ENCODE results near the gene TFPI. TPM values are rescaled to one million over a fixed set of nuclear protein-coding genes. Genes with fewer than 3 reads are reported as not detected.

Gene TFPI
- total and polyA plus RNA-seq, 2 of the 8 experiments (the other 6 are each of a cell fraction or from before 2014, with no cell fraction given), result 2.0 to 7.1 TPM

- WGBS, 2 experiments (ENCODE audit: extremely low coverage in 1 of 2, insufficient coverage in 1 of 2, insufficient read length in 1 of 2, insufficient replicate concordance in 2 of 2, low coverage in 1 of 2, low lambda C conversion rate in 2 of 2, missing lambda C conversion rate in 1 of 2), result 72% methylated on average over 3 of the region's 3 CpGs; no CpG with 5 or more reads in 1 of the 2 experiments
- H2BK12ac ChIP-seq (ENCODE audit: low read depth, low read length), result no peak overlapping the region
- H4K8ac ChIP-seq (ENCODE audit: extremely low read depth, insufficient read depth, low read length), result no peak overlapping the region
- no peaks in the 10 kb centered on the region for H4K20me1 ChIP-seq (replicated peaks in 1 of 2; ENCODE audit: control insufficient read depth in 1 of 2, insufficient read depth in 2 of 2, low read length in 2 of 2)
- no peak overlapping the region for H3K4me3 ChIP-seq (ENCODE audit: extremely low read depth in 1 of 4, insufficient read depth in 2 of 4, low read depth in 3 of 4, low read length in 4 of 4)
- H3K4me1 ChIP-seq (replicated peaks in 1 of 4; ENCODE audit: control insufficient read depth in 3 of 4, insufficient read depth in 4 of 4, low read length in 3 of 4), result peaks cover 0 to 6% (median under 1%) of the 10 kb centered on the region in 4 experiments; a peak in 2 of 7 replicates
- DNase-seq (ENCODE audit: low read depth in 1 of 2, low spot score in 2 of 2), result no peak
- no peak overlapping the region for H2BK5ac ChIP-seq (ENCODE audit: low read depth, low read length)
- no peaks in the 10 kb centered on the region for H3K9me3 ChIP-seq (ENCODE audit: insufficient read depth in 2 of 2, low read depth in 1 of 2, low read length in 1 of 2)
- no peaks in the 10 kb centered on the region for H3K36me3 ChIP-seq (ENCODE audit: control insufficient read depth in 2 of 4, insufficient read depth in 4 of 4, low read length in 3 of 4)
- H4K91ac ChIP-seq (replicated peaks; ENCODE audit: insufficient read length, low read length), result no peak overlapping the region
- TF ChIP-seq RXRA (IDR thresholded peaks at IDR 0.05; ENCODE audit: insufficient read depth, low read depth, low read length) (no peak), EP300 (IDR thresholded peaks at IDR 0.05; ENCODE audit: borderline replicate concordance in 1 of 2, low read depth in 2 of 2, low read length in 2 of 2) (no peak), ZNF274 (IDR thresholded peaks at IDR 0.05; ENCODE audit: borderline replicate concordance, extremely low read depth, low read length) (no peak), FOSL1 (IDR thresholded peaks at IDR 0.05; ENCODE audit: insufficient read depth, low read depth, low read length) (no peak), ATF3 (IDR thresholded peaks at IDR 0.05; ENCODE audit: insufficient read depth, low read depth, low read length) (no peak), TAF7 (optimal IDR thresholded peaks at IDR 0.05; ENCODE audit: borderline replicate concordance, low read depth, low read length) (no peak), BRCA1 (IDR thresholded peaks at IDR 0.05; ENCODE audit: low read depth, low read length) (no peak), CEBPB (IDR thresholded peaks at IDR 0.05; ENCODE audit: low read depth, low read length) (no peak), USF2 (IDR thresholded peaks at IDR 0.05; ENCODE audit: low read length) (no peak), KDM4A (IDR thresholded peaks at IDR 0.05; ENCODE audit: low read depth, low read length, severe bottlenecking) (no peak), CHD1 (IDR thresholded peaks at IDR 0.05; ENCODE audit: low read depth, low read length) (no peak)
- H3K23ac ChIP-seq (ENCODE audit: insufficient read length), result no peak overlapping the region
- no peak overlapping the region for H2AFZ ChIP-seq (ENCODE audit: low read length)
- no peak overlapping the region for H3K56ac ChIP-seq (replicated peaks; ENCODE audit: insufficient read length, low read depth, low read length)
- H3K79me1 ChIP-seq (ENCODE audit: low read depth, low read length), result no peaks in the 10 kb centered on the region
- no peak overlapping the region for H3K14ac ChIP-seq (ENCODE audit: insufficient read length)
- no peaks in the 10 kb centered on the region for H3K79me2 ChIP-seq (ENCODE audit: control insufficient read depth in 1 of 2, insufficient read depth in 2 of 2, low read length in 2 of 2)
- H3K9ac ChIP-seq (replicated peaks in 1 of 4; ENCODE audit: extremely low read depth in 1 of 4, low read depth in 3 of 4, low read length in 3 of 4), result no peak overlapping the region
- no peak overlapping the region for H4K5ac ChIP-seq (ENCODE audit: insufficient read length, low read depth, low read length)
- no peaks in the 10 kb centered on the region for H3K23me2 ChIP-seq (ENCODE audit: low read depth, low read length)
- H3K4ac ChIP-seq (replicated peaks; ENCODE audit: insufficient read length, low read depth, low read length), result no peak overlapping the region
- CTCF ChIA-PET (ENCODE audit: partially characterized antibody), result interaction anchor here (0.9 to 8.6 kb wide), 3 partner anchors 11 to 78 kb away, joined by 3 to 331 read pairs (median 3); no protein-coding TSS in a partner anchor
- POLR2A ChIA-PET (ENCODE audit: partially characterized antibody), result no interaction called here
- no peak overlapping the region for H2AK5ac ChIP-seq (ENCODE audit: low read depth, low read length)
- H2BK120ac ChIP-seq (replicated peaks; ENCODE audit: low read depth, low read length), result no peak overlapping the region
- H3K4me2 ChIP-seq (ENCODE audit: insufficient read depth in 1 of 2, low read depth in 2 of 2, low read length in 2 of 2), result no peak overlapping the region
- no peaks in the 10 kb centered on the region for H3K27me3 ChIP-seq (replicated peaks in 1 of 4; ENCODE audit: control insufficient read depth in 3 of 4, extremely low read depth in 1 of 4, insufficient read depth in 3 of 4, low read length in 3 of 4)
- no peak overlapping the region for H2BK20ac ChIP-seq (ENCODE audit: low read length)
- FAIRE-seq, result no peak
- H2BK15ac ChIP-seq (ENCODE audit: low read length), result no peak overlapping the region
- H3K27ac ChIP-seq (ENCODE audit: low read depth, low read length), result no peak overlapping the region
- no peak overlapping the region for H3K18ac ChIP-seq (ENCODE audit: extremely low read depth, low read length)
Measured at GRCh38 chr2:187505065-187505672, 49.1 kb downstream of the TFPI start.
